PFSK-1 (cell line): Measurements from ENCODE around the gene C3orf20.

Experiments used
- FOXP2 ChIP-seq: optimal IDR thresholded peaks from 2 replicates; pipeline ENCODE3; 2011; ENCODE audit warnings: borderline replicate concordance, control low read depth, inconsistent platforms; ENCODE audit not compliant: insufficient read depth; ENCODE audit errors: extremely low read length, extremely low read depth
- POLR2AphosphoS5 ChIP-seq: IDR thresholded peaks from 2 replicates; pipeline ENCODE4 v1.6.1; 2012; ENCODE audit warnings: low read depth, mild to moderate bottlenecking, control low read depth, low read length, moderate library complexity
- REST ChIP-seq, 2 experiments: IDR thresholded peaks; 2 replicates each; pipeline versions ENCODE4 v1.6.1 to v1.8.0; 2011 to 2012; ENCODE audit warnings: low read depth in 2 of 2, low read length in 2 of 2, control low read depth in 1 of 2, inconsistent platforms in 1 of 2, mild to moderate bottlenecking in 1 of 2, moderate library complexity in 1 of 2; ENCODE audit not compliant: insufficient read depth in 1 of 2
- SIN3A ChIP-seq: IDR thresholded peaks from 2 replicates; pipeline ENCODE4 v1.6.1; 2012; ENCODE audit warnings: mild to moderate bottlenecking, low read length, moderate library complexity, borderline replicate concordance; ENCODE audit not compliant: insufficient read depth
- TAF1 ChIP-seq: IDR thresholded peaks from 2 replicates; pipeline ENCODE4 v1.6.1; 2012; ENCODE audit warnings: low read length, control low read depth, borderline replicate concordance; ENCODE audit not compliant: insufficient read depth

C3orf20 gene

GRCh38 chr3:14812196-14812790 is 137.4 kb downstream of the C3orf20 start:
- TF ChIP-seq REST (IDR thresholded peaks at IDR 0.05; ENCODE audit: insufficient read depth in 1 of 2, low read depth in 2 of 2, low read length in 2 of 2): no peak
- no peak for TF ChIP-seq SIN3A
- TF ChIP-seq TAF1: no peak
- no peak for TF ChIP-seq FOXP2

DNA sequence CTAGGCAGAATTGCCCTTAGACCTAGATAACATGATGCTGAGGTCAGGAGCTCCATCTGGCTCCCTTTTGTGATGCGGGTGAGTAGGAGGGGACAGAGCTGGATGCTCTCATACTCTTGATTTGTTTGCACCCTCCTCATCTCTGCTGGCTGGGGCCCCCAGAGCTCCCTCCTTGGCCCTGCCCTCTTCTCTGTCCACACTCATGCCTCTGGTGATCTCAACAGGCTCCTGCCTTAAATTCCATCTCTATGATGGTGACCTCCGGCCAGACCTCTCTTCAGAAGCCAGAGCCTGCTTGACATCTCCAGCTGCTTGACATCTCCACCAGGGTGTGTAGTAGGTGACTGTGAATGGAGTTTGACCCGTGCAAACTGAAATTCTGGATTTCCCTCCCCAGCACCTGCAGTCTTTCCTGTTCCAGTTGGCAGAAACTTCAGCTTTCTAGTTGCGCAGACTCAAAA is 139.5 kb downstream of the C3orf20 start:
- TF ChIP-seq TAF1 (no peak), SIN3A (no peak), POLR2AphosphoS5 (no peak), REST (IDR thresholded peaks at IDR 0.05; ENCODE audit: insufficient read depth in 1 of 2, low read depth in 2 of 2, low read length in 2 of 2) (no peak), FOXP2 (no peak)

DNA sequence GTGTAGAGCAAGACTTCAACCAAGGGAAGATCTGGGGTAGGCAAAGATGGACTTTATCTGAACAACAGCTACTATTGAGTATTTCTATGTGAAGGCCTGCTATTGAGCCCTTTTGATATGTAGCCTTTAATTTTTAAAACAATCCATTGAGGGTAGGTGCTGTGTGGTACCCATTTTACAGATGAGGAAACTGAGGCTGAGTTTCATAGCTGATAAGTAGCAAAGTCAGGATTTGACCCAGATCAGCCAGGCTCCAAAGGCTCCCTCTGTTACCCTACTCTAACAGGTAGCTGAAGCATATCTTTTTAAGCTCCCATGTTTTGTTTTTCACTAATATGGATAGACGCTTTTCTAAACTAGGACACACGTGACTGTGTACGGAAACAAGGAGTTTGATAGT is 141.4 kb downstream of the C3orf20 start:
- TF ChIP-seq TAF1: no peak
- TF ChIP-seq POLR2AphosphoS5: no peak
- no peak for TF ChIP-seq FOXP2
- no peak for TF ChIP-seq REST (IDR thresholded peaks at IDR 0.05; ENCODE audit: insufficient read depth in 1 of 2, low read depth in 2 of 2, low read length in 2 of 2)
- TF ChIP-seq SIN3A: no peak

DNA sequence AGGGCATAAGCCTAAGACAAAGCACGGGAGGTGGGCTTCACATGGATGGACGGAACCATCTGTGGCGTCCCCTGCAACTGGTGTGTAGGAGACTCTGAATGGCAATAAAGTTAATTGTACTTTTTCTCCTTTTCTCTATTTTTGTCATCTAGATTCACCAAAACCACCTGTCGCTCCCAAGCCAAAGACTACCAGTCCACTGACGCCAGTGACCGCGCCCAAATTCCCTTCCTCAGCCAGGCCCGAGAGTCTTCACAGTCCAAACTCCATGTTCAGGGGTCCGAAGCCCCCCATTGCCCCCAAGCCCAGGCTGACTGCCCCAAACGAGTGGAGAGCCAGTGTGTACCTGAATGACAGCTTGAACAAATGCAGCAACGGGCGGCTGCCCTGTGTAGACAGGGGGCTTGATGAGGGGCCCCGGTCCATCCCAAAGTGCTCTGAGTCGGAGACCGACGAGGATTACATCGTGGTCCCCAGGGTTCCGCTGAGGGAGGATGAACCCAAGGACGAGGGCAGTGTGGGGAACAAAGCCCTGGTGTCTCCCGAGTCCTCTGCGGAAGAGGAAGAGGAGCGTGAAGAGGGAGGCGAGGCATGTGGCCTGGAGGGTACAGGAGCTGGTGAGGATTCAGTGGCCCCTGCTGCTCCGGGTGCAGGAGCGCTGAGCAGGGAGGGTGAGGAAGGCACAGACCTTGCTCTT is 144.0 kb downstream of the C3orf20 start, which contains the start of gene FGD5:
Gene FGD5, plus strand, starts transcription at position 159 of the 697 bp plus-strand sequence. Its CDS starts 110 bp downstream, at position 269.
- no peak for TF ChIP-seq SIN3A
- TF ChIP-seq FOXP2: no peak
- TF ChIP-seq TAF1: no peak
- no peak for TF ChIP-seq POLR2AphosphoS5
- no peak for TF ChIP-seq REST (IDR thresholded peaks at IDR 0.05; ENCODE audit: insufficient read depth in 1 of 2, low read depth in 2 of 2, low read length in 2 of 2)
